ENCODE measurements around the gene FBRS.

- TF ChIP-seq CTCF (IDR thresholded peaks at IDR 0.05; ENCODE audit: low read depth, low read length, poor library complexity, severe bottlenecking) (no peak), EZH2phosphoT487 (IDR thresholded peaks at IDR 0.05; ENCODE audit: borderline replicate concordance, low read length) (no peak)
These were observed 53.5 kb downstream of the FBRS start for GRCh38 chr16:30711712-30712111.
